Lung (tissue), 12 donors: Measurements from ENCODE around the gene HSD17B1. TPM values are rescaled to one million over a fixed set of nuclear protein-coding genes. Genes with fewer than 3 reads are reported as not detected.

ENCODE experiments used
- ATAC-seq: fragments of 200-7000 bp; cut with Tn5 transposase; one replicate; pipeline ENCODE4 v1.9.1; 2020; ENCODE audit warnings: moderate number of reproducible peaks; ENCODE audit not compliant: insufficient read depth, low FRiP score
- DNase-seq, 3 donors: peaks; one replicate each; pipeline ENCODE4 v3.0.0-alpha.2; 2013 to 2017
- H3K27ac ChIP-seq, 2 donors: one replicate each; pipeline ENCODE4 v1.5.1; 2013; ENCODE audit warnings: mild to moderate bottlenecking in 2 of 2, moderate library complexity in 2 of 2, control low read depth in 1 of 2, inconsistent platforms in 1 of 2, low read depth in 1 of 2, low read length in 1 of 2
- H3K27me3 ChIP-seq, 3 donors: one replicate each; pipeline ENCODE4 v1.5.1; 2013; ENCODE audit warnings: low read length in 2 of 3; ENCODE audit not compliant: control insufficient read depth in 3 of 3, insufficient read depth in 3 of 3
- H3K36me3 ChIP-seq, 4 donors: one replicate each; pipeline ENCODE4 v1.5.1; 2013; ENCODE audit warnings: low read length in 4 of 4, mild to moderate bottlenecking in 1 of 4, moderate library complexity in 1 of 4; ENCODE audit not compliant: control insufficient read depth in 4 of 4, insufficient read depth in 4 of 4
- H3K4me1 ChIP-seq, 5 donors: one replicate each; pipeline ENCODE4 v1.5.1; 2013; ENCODE audit warnings: low read length in 5 of 5, mild to moderate bottlenecking in 2 of 5, moderate library complexity in 1 of 5; ENCODE audit not compliant: control insufficient read depth in 5 of 5, insufficient read depth in 5 of 5
- H3K4me3 ChIP-seq: one replicate; pipeline ENCODE4 v1.5.1; 2013; ENCODE audit warnings: mild to moderate bottlenecking, control low read depth, moderate library complexity
- H3K9ac ChIP-seq, 2 donors: one replicate each; pipeline ENCODE4 v1.5.1; 2013; ENCODE audit warnings: low read length in 2 of 2, control low read depth in 1 of 2; ENCODE audit not compliant: insufficient read depth in 1 of 2
- H3K9me3 ChIP-seq, 4 donors: one replicate each; pipeline ENCODE4 v1.5.1; 2013; ENCODE audit warnings: low read length in 3 of 4, mild to moderate bottlenecking in 1 of 4, moderate library complexity in 1 of 4; ENCODE audit not compliant: control insufficient read depth in 4 of 4, insufficient read depth in 3 of 4
- WGBS, 2 donors: extraction: QIAGEN DNeasy Blood & Tissue Kit; methylation state at CpG; one replicate each; pipeline ENCODE4 v1.1.7; 2013; 5-methylcytosine and 5-hydroxymethylcytosine counted together
- polyA plus RNA-seq, 2 donors: library from polyadenylated mRNA; stranded (reverse); fragments of 200-250 nt; gene quantifications; one replicate each; pipeline ENCODE4 v1.2.1, GENCODE V29; 2013
- total RNA-seq, 2 donors: library from RNA; depleted of rRNA in 1 of 2; stranded (reverse); fragments of >200 nt in 1 of 2; gene quantifications; one replicate each; pipeline ENCODE4 v1.2.1, GENCODE V29; 2014 to 2021
- TF ChIP-seq, protein P1 (sequence below): IDR thresholded peaks from 2 replicates; pipeline ENCODE4 v1.5.1; 2012; ENCODE audit warnings: mild to moderate bottlenecking; ENCODE audit errors: control extremely low read depth, extremely low read depth
- donor health status: control.
- donor health status: control.
- donor health status: Bipolar disorder and iron deficiency.
- donor health status: healthy.
- donor health status: DM: yes; HTN: yes; CAD: no.

Gene HSD17B1
- total and polyA plus RNA-seq, 4 donors, result 0.98 to 2.4 (median 1.6) TPM

DNA sequence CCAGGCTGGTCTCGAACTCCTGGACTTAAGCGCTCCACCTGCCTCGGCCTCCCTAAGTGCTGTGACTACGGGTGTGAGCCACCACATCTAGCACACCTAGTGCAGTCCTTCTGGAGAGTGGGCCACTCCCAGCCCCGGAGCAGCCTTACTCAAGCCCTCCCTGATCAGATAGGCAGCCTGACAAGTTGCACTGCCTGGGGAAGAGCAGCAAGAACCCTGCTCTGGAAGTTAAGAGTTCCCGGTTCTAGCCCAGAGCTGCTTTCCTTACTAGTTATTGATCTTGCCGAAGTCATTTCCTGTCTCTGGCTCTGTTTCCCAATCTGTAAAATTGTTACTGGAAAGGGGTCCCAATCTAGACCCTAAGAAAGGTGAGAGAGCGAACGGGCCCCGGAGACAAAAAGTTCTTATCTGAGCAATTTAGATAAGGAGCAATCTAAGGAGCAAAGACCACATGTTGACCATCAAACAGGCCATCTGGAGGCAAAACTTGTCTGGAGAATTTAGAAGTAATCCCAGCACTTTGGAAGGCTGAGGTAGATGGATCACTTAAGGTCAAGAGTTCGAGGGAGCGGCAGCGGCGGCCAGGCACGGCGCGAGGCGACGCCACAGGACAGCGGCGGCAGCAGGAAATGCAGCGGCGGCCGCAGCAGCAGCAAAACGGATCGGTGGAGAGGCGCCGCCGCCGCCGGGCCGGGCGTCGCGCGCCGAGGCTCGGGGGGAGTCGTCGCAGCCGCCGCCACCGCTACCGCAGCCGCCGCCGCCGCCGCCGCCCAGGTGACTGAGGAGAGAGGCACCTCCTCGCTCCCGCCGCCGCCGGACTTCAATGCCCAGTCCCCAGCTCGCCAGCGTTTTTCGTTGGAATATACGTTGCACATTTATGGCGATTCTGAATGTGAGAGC, 21.0 kb upstream of the HSD17B1 start:
- peaks cover 0 to 23% (median 7%) of the 10 kb centered on the region in 5 donors for H3K4me1 ChIP-seq
- 12 to 17% methylated on average over 47 to 60 of the region's 60 CpGs for WGBS, 2 donors
- peak overlapping the region; percentile 32 for H3K4me3 ChIP-seq
- peak; percentile 68 to 80 (median 74) for DNase-seq
- no peaks in the 10 kb centered on the region for H3K9me3 ChIP-seq
- peak overlapping the region in 1 of 2 donors; percentile 48 for H3K9ac ChIP-seq
- no peaks in the 10 kb centered on the region for H3K36me3 ChIP-seq
- H3K27ac ChIP-seq, result peak overlapping the region; percentile 83 to 89
- peak; percentile 35 for ATAC-seq
- TF ChIP-seq, protein P1, sequence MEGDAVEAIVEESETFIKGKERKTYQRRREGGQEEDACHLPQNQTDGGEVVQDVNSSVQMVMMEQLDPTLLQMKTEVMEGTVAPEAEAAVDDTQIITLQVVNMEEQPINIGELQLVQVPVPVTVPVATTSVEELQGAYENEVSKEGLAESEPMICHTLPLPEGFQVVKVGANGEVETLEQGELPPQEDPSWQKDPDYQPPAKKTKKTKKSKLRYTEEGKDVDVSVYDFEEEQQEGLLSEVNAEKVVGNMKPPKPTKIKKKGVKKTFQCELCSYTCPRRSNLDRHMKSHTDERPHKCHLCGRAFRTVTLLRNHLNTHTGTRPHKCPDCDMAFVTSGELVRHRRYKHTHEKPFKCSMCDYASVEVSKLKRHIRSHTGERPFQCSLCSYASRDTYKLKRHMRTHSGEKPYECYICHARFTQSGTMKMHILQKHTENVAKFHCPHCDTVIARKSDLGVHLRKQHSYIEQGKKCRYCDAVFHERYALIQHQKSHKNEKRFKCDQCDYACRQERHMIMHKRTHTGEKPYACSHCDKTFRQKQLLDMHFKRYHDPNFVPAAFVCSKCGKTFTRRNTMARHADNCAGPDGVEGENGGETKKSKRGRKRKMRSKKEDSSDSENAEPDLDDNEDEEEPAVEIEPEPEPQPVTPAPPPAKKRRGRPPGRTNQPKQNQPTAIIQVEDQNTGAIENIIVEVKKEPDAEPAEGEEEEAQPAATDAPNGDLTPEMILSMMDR, result peak; percentile 22
- H3K27me3 ChIP-seq, result no peaks in the 10 kb centered on the region

DNA sequence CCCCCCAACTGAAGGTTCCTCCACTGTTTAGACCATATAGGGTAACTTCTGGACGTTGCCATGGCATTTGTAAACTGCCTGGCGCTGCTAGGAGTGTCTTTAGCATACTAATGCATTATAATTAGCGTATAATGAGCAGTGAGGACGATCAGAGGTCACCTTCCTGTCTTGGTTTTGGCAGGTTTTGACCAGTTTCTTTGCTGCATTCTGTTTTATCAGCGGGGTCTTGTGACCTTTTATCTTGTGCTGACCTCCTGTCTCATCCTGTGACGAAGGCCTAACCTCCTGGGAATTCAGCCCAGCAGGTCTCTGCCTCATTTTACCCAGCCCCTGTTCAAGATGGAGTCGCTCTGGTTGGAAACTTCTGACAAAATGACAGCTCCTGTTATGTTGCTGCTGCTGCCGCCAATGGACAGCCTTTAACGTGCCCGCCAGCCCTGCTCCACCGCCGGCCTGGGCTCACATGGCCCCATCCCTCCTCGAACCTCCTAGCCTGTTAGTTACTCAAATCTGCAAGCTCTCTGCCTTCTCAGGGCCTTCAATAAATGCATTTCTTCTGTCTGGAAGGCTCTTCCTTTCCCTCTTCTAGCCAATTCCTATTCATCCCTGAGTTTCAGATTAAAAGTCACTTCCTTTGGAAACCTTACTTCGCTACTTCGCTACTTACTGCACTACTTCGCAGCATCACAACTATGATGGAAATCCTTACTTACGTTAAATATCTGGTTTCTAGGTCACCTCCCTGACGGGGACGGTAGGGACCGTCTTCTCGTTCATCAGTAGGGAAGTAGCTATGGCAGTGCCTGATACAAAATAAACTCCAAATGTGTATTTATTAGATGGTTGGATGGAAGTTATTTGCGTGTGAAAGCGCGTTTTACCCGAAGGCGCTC, 17.3 kb upstream of the HSD17B1 start:
- H3K27me3 ChIP-seq, result no peaks in the 10 kb centered on the region
- H3K9ac ChIP-seq, result peak overlapping the region in 1 of 2 donors; percentile 67
- DNase-seq (no peak), ATAC-seq (peak; percentile 7)
- TF ChIP-seq, protein P1, result no peak
- H3K27ac ChIP-seq, result peak overlapping the region; percentile 88 to 98
- no peaks in the 10 kb centered on the region for H3K9me3 ChIP-seq
- H3K36me3 ChIP-seq, result peaks cover 3 to 16% (median 5%) of the 10 kb centered on the region in 4 donors
- H3K4me3 ChIP-seq, result peak overlapping the region; percentile 42
- WGBS, 2 donors, result 44 to 46% methylated on average over 26 of the region's 26 CpGs
- peaks cover 0 to 28% (median 5%) of the 10 kb centered on the region in 5 donors for H3K4me1 ChIP-seq

DNA sequence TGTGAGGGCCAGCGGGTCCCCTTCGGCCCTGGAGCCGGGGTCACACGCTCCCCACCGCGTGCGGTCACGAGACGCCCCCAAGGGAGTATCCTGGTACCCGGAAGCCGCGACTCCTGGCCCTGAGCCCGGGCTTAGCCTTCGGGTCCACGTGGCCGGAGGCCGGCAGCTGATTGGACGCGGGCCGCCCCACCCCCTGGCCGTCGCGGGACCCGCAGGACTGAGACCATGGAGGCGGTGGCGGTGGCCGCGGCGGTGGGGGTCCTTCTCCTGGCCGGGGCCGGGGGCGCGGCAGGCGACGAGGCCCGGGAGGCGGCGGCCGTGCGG, 16.7 kb upstream of the HSD17B1 start, which contains the start of gene NAGLU:
NAGLU (plus strand) TSS at position 194 of the 324 bp plus-strand sequence; CDS start at position 226, 32 bp downstream.
- peak within 1 kb of the TSS in 1 of 2 donors; percentile 67 for H3K9ac ChIP-seq
- DNase-seq, result peak; percentile 94 to 96 (median 94)
- H3K4me3 ChIP-seq, result peak within 1 kb of the TSS; percentile 83
- H3K36me3 ChIP-seq, result peaks cover 3 to 20% (median 5%) of the 10 kb centered on the region in 4 donors
- TF ChIP-seq, protein P1, result no peak
- no peaks in the 10 kb centered on the region for H3K9me3 ChIP-seq
- peak within 1 kb of the TSS; percentile 88 to 98 for H3K27ac ChIP-seq
- WGBS, 2 donors, result 0 to 1% methylated on average over 27 to 40 of the region's 40 CpGs
- ATAC-seq, result peak; percentile 87
- peaks cover 0 to 26% (median 5%) of the 10 kb centered on the region in 5 donors for H3K4me1 ChIP-seq
- no peaks in the 10 kb centered on the region for H3K27me3 ChIP-seq
